HepG2 (cell line): ENCODE measurements around the gene INAFM1. TPM values are rescaled to one million over a fixed set of nuclear protein-coding genes. Genes with fewer than 3 reads are reported as not detected.

Source experiments
- CEBPB ChIP-seq: IDR thresholded peaks from 2 replicates; pipeline ENCODE4 v1.6.1; 2011; ENCODE audit warnings: low read depth, low read length, improper control_type of control experiment, borderline replicate concordance
- EHMT2 ChIP-seq: fragments of 200-600 bp; sonication (generic); IDR thresholded peaks from 2 replicates; pipeline ENCODE4 v1.7.0; 2017; ENCODE audit warnings: antibody characterized with exemption, low read depth, low read length, borderline replicate concordance
- MXI1 ChIP-seq: IDR thresholded peaks from 3 replicates; pipeline ENCODE4 v1.6.1; 2012; ENCODE audit warnings: low read depth, low read length, inconsistent platforms, borderline replicate concordance
- SUZ12 ChIP-seq: fragments of 150-350 bp; IDR thresholded peaks from 2 replicates; pipeline ENCODE4 v1.6.1; 2014; ENCODE audit warnings: low read depth, low read length
- ZNF564 ChIP-seq: sonication (generic); formaldehyde crosslinking; IDR thresholded peaks from 2 replicates; pipeline ENCODE4 v1.8.1; 2023; ENCODE audit warnings: mild to moderate bottlenecking, missing genetic modification reagents
- polyA plus RNA-seq, 8 experiments: library from polyadenylated mRNA; depleted of rRNA in 3 of 8; stranded (reverse) in 7 of 8; unstranded in 1 of 8; fragments of >200 nt; fragmentation: Illumina TruSeq in 4 of 8; extraction: Trizol in 4 of 8; gene quantifications; 2 replicates each; pipeline versions ENCODE4 v1.2.1 to v1.2.3, GENCODE V29; 2011 to 2016; ENCODE audit warnings: low read depth in 4 of 8, missing spikeins in 1 of 8, mixed read lengths in 1 of 8; ENCODE audit not compliant: insufficient read depth in 1 of 8
- total RNA-seq, 5 experiments: library from RNA; depleted of rRNA; stranded (reverse); fragments of >200 nt; fragmentation: Illumina TruSeq; extraction: Trizol; gene quantifications; 2 replicates each; pipeline ENCODE4 v1.2.3, GENCODE V29; 2016; ENCODE audit warnings: low read depth in 1 of 5
- TF ChIP-seq, protein P1 (sequence below): sonication (generic); formaldehyde crosslinking; IDR thresholded peaks from 2 replicates; pipeline ENCODE4 v1.4.0; 2020; ENCODE audit warnings: missing genetic modification reagents, borderline replicate concordance
- TF ChIP-seq, protein P2 (sequence below): sonication (generic); formaldehyde crosslinking; IDR thresholded peaks from 2 replicates; pipeline ENCODE4 v1.5.1; 2020; ENCODE audit warnings: mild to moderate bottlenecking, missing genetic modification reagents, moderate library complexity
- TF ChIP-seq, protein P3 (sequence below): sonication (generic); formaldehyde crosslinking; conservative IDR thresholded peaks from 2 replicates; pipeline ENCODE4 v1.4.0; 2020; ENCODE audit warnings: missing genetic modification reagents
- TF ChIP-seq, protein P4 (sequence below): sonication (generic); formaldehyde crosslinking; IDR thresholded peaks from 2 replicates; pipeline ENCODE4 v1.4.0; 2020; ENCODE audit warnings: missing genetic modification reagents
- TF ChIP-seq, protein P5 (sequence below): sonication (generic); formaldehyde crosslinking; IDR thresholded peaks from 2 replicates; pipeline ENCODE4 v1.8.1; 2023; ENCODE audit warnings: mild to moderate bottlenecking, missing genetic modification reagents

INAFM1 gene
- total and polyA plus RNA-seq, 2 of the 13 experiments (the other 11 are each of a cell fraction or from before 2014, with no cell fraction given): 0.88 to 1.9 TPM

DNA sequence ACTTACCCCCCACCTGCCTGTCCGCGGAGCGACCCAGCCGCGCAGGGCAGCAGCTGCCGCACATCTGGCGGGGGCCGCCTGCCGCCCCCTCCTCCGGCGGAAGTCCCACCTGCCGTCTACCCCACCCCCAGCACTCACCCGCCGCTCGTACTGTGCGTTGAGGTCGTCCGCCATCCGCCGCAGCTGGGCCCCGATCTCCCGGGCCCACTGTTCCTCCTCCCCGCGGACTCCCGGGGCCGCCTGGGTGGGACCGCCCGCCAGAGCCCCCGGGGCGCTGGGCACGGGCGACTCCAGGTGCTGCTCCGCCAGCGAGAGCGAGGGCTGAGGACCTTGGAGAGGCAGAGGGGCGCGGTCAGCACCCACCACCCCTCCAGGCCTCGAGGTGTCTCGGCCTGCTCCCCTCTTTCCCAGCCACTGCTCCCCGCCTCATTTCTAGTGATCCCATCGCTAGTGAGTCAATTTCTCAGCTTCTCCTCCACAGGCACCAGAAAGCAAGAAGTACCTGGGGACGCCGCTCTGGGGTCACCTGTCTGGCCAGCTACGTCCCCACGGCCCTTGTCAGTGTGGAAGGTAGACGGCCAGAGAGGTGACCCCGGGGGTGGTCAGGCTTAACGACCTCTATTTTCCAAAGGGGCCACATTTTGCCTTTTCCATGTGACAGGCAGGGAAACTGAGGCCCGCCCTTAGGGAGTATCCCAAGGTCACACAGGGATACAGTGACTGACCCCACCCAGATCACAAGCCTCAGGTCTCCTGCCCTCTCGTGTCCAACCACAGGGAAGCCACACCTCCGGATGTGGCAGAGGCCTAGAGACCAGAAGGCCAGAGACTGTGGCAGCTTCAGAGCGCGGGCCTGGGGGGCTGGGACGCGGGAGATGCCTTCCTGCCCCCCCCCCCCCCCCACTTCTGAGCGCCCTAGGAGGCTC lies 48.0 kb upstream of the INAFM1 start (continued):
- TF ChIP-seq, protein P1, sequence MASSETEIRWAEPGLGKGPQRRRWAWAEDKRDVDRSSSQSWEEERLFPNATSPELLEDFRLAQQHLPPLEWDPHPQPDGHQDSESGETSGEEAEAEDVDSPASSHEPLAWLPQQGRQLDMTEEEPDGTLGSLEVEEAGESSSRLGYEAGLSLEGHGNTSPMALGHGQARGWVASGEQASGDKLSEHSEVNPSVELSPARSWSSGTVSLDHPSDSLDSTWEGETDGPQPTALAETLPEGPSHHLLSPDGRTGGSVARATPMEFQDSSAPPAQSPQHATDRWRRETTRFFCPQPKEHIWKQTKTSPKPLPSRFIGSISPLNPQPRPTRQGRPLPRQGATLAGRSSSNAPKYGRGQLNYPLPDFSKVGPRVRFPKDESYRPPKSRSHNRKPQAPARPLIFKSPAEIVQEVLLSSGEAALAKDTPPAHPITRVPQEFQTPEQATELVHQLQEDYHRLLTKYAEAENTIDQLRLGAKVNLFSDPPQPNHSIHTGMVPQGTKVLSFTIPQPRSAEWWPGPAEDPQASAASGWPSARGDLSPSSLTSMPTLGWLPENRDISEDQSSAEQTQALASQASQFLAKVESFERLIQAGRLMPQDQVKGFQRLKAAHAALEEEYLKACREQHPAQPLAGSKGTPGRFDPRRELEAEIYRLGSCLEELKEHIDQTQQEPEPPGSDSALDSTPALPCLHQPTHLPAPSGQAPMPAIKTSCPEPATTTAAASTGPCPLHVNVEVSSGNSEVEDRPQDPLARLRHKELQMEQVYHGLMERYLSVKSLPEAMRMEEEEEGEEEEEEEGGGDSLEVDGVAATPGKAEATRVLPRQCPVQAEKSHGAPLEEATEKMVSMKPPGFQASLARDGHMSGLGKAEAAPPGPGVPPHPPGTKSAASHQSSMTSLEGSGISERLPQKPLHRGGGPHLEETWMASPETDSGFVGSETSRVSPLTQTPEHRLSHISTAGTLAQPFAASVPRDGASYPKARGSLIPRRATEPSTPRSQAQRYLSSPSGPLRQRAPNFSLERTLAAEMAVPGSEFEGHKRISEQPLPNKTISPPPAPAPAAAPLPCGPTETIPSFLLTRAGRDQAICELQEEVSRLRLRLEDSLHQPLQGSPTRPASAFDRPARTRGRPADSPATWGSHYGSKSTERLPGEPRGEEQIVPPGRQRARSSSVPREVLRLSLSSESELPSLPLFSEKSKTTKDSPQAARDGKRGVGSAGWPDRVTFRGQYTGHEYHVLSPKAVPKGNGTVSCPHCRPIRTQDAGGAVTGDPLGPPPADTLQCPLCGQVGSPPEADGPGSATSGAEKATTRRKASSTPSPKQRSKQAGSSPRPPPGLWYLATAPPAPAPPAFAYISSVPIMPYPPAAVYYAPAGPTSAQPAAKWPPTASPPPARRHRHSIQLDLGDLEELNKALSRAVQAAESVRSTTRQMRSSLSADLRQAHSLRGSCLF (CRISPR knock-in tag): no peak
- TF ChIP-seq MXI1 (no peak; the same call in 2 of the 3 replicates), CEBPB (no peak), ZNF564 (CRISPR knock-in tag) (no peak), SUZ12 (no peak), EHMT2 (no peak)
- TF ChIP-seq, protein P2, sequence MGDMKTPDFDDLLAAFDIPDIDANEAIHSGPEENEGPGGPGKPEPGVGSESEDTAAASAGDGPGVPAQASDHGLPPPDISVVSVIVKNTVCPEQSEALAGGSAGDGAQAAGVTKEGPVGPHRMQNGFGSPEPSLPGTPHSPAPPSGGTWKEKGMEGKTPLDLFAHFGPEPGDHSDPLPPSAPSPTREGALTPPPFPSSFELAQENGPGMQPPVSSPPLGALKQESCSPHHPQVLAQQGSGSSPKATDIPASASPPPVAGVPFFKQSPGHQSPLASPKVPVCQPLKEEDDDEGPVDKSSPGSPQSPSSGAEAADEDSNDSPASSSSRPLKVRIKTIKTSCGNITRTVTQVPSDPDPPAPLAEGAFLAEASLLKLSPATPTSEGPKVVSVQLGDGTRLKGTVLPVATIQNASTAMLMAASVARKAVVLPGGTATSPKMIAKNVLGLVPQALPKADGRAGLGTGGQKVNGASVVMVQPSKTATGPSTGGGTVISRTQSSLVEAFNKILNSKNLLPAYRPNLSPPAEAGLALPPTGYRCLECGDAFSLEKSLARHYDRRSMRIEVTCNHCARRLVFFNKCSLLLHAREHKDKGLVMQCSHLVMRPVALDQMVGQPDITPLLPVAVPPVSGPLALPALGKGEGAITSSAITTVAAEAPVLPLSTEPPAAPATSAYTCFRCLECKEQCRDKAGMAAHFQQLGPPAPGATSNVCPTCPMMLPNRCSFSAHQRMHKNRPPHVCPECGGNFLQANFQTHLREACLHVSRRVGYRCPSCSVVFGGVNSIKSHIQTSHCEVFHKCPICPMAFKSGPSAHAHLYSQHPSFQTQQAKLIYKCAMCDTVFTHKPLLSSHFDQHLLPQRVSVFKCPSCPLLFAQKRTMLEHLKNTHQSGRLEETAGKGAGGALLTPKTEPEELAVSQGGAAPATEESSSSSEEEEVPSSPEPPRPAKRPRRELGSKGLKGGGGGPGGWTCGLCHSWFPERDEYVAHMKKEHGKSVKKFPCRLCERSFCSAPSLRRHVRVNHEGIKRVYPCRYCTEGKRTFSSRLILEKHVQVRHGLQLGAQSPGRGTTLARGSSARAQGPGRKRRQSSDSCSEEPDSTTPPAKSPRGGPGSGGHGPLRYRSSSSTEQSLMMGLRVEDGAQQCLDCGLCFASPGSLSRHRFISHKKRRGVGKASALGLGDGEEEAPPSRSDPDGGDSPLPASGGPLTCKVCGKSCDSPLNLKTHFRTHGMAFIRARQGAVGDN (CRISPR knock-in tag): peak; percentile 69
- TF ChIP-seq, protein P3, sequence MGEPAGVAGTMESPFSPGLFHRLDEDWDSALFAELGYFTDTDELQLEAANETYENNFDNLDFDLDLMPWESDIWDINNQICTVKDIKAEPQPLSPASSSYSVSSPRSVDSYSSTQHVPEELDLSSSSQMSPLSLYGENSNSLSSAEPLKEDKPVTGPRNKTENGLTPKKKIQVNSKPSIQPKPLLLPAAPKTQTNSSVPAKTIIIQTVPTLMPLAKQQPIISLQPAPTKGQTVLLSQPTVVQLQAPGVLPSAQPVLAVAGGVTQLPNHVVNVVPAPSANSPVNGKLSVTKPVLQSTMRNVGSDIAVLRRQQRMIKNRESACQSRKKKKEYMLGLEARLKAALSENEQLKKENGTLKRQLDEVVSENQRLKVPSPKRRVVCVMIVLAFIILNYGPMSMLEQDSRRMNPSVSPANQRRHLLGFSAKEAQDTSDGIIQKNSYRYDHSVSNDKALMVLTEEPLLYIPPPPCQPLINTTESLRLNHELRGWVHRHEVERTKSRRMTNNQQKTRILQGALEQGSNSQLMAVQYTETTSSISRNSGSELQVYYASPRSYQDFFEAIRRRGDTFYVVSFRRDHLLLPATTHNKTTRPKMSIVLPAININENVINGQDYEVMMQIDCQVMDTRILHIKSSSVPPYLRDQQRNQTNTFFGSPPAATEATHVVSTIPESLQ (CRISPR knock-in tag): no peak
- TF ChIP-seq, protein P4, sequence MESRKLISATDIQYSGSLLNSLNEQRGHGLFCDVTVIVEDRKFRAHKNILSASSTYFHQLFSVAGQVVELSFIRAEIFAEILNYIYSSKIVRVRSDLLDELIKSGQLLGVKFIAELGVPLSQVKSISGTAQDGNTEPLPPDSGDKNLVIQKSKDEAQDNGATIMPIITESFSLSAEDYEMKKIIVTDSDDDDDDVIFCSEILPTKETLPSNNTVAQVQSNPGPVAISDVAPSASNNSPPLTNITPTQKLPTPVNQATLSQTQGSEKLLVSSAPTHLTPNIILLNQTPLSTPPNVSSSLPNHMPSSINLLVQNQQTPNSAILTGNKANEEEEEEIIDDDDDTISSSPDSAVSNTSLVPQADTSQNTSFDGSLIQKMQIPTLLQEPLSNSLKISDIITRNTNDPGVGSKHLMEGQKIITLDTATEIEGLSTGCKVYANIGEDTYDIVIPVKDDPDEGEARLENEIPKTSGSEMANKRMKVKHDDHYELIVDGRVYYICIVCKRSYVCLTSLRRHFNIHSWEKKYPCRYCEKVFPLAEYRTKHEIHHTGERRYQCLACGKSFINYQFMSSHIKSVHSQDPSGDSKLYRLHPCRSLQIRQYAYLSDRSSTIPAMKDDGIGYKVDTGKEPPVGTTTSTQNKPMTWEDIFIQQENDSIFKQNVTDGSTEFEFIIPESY: no peak
- TF ChIP-seq, protein P5, sequence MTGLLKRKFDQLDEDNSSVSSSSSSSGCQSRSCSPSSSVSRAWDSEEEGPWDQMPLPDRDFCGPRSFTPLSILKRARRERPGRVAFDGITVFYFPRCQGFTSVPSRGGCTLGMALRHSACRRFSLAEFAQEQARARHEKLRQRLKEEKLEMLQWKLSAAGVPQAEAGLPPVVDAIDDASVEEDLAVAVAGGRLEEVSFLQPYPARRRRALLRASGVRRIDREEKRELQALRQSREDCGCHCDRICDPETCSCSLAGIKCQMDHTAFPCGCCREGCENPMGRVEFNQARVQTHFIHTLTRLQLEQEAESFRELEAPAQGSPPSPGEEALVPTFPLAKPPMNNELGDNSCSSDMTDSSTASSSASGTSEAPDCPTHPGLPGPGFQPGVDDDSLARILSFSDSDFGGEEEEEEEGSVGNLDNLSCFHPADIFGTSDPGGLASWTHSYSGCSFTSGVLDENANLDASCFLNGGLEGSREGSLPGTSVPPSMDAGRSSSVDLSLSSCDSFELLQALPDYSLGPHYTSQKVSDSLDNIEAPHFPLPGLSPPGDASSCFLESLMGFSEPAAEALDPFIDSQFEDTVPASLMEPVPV: no peak; the same call in 1 of the 2 replicates
